Mesodermal cell (in vitro differentiated cells): ENCODE measurements around the gene SLIT3.
A peak's percentile ranks its signal among the peaks of the same experiment; 100 is the strongest.

Source experiments
- H3K27ac ChIP-seq: 2 replicates; pipeline ENCODE4 v1.7.0; 2013; ENCODE audit warnings: mild to moderate bottlenecking, low read depth, low read length, moderate library complexity; ENCODE audit not compliant: severe bottlenecking
- H3K36me3 ChIP-seq: 2 replicates; pipeline ENCODE4 v1.7.1; 2013; ENCODE audit warnings: mild to moderate bottlenecking, low read length, moderate library complexity; ENCODE audit not compliant: control insufficient read depth, insufficient read depth
- H3K4me1 ChIP-seq: one replicate; pipeline ENCODE4 v1.7.1; 2013; ENCODE audit warnings: mild to moderate bottlenecking, low read length; ENCODE audit not compliant: insufficient read depth, control insufficient read depth, poor library complexity, severe bottlenecking
- H3K4me3 ChIP-seq: 2 replicates; pipeline ENCODE4 v1.7.0; 2013; ENCODE audit warnings: low read length, control low read depth, mild to moderate bottlenecking; ENCODE audit not compliant: insufficient read depth, poor library complexity, severe bottlenecking; ENCODE audit errors: extremely low read depth
- H3K9me3 ChIP-seq: 2 replicates; pipeline ENCODE4 v1.7.1; 2013; ENCODE audit warnings: mild to moderate bottlenecking, low read length, moderate library complexity; ENCODE audit not compliant: control insufficient read depth
- whole genome bisulfite sequencing, 2 experiments: methylation state at CpG; one replicate each; pipeline ENCODE4 v1.1.5; 2013; ENCODE audit warnings: missing lambda C conversion rate in 2 of 2; ENCODE audit not compliant: insufficient coverage in 2 of 2; 5-methylcytosine and 5-hydroxymethylcytosine counted together

Gene SLIT3

GRCh38 chr5:169299191-169299662 lies 1.7 kb downstream of the SLIT3 start:
- H3K4me1 ChIP-seq, result peaks cover 26% of the 10 kb centered on the region
- WGBS, 2 experiments, result no CpG with 5 or more reads among the region's 7 CpGs
- H3K9me3 ChIP-seq, result no peaks in the 10 kb centered on the region
- H3K4me3 ChIP-seq, result peak overlapping the region; percentile 53
- H3K27ac ChIP-seq, result no peak overlapping the region
- H3K36me3 ChIP-seq, result no peaks in the 10 kb centered on the region

- H3K9me3 ChIP-seq, result no peaks in the 10 kb centered on the region
- peaks cover 26% of the 10 kb centered on the region for H3K4me1 ChIP-seq
- WGBS, 2 experiments, result 90 to 94% methylated on average over 5 of the region's 6 CpGs
- peaks cover 4% of the 10 kb centered on the region for H3K36me3 ChIP-seq
- no peak overlapping the region for H3K27ac ChIP-seq
- no peak overlapping the region for H3K4me3 ChIP-seq
Observed at GRCh38 chr5:169298193-169298592, 2.7 kb downstream of the SLIT3 start.

- WGBS, 2 experiments, result 91 to 94% methylated on average over 10 of the region's 14 CpGs
Observed at GRCh38 chr5:169296419-169297143, 4.4 kb downstream of the SLIT3 start.

GRCh38 chr5:169295306-169295705 lies 5.6 kb downstream of the SLIT3 start:
- Histone ChIP-seq H3K27ac (no peak overlapping the region), H3K4me1 (peaks cover 20% of the 10 kb centered on the region), H3K4me3 (no peak overlapping the region), H3K36me3 (peaks cover 10% of the 10 kb centered on the region), H3K9me3 (no peaks in the 10 kb centered on the region)
- 96 to 98% methylated on average over 5 to 6 of the region's 8 CpGs for WGBS, 2 experiments

More at GRCh38 chr5:169296419-169297143, 4.4 kb downstream of the SLIT3 start:
- H3K9me3 ChIP-seq, result no peaks in the 10 kb centered on the region
- peaks cover 23% of the 10 kb centered on the region for H3K4me1 ChIP-seq
- no peak overlapping the region for H3K27ac ChIP-seq
- H3K36me3 ChIP-seq, result peaks cover 8% of the 10 kb centered on the region
- H3K4me3 ChIP-seq, result no peak overlapping the region

GRCh38 chr5:169294621-169295020 lies 6.3 kb downstream of the SLIT3 start:
- no peak overlapping the region for H3K27ac ChIP-seq
- no peak overlapping the region for H3K4me3 ChIP-seq
- no peaks in the 10 kb centered on the region for H3K9me3 ChIP-seq
- H3K36me3 ChIP-seq, result peaks cover 10% of the 10 kb centered on the region
- 92 to 94% methylated on average over 5 of the region's 6 CpGs for WGBS, 2 experiments
- peaks cover 15% of the 10 kb centered on the region for H3K4me1 ChIP-seq

- H3K27ac ChIP-seq, result no peak overlapping the region
- peaks cover 10% of the 10 kb centered on the region for H3K36me3 ChIP-seq
- peaks cover 3% of the 10 kb centered on the region for H3K4me1 ChIP-seq
- H3K4me3 ChIP-seq, result no peak overlapping the region
- WGBS, 2 experiments, result 72 to 79% methylated on average over 2 to 3 of the region's 4 CpGs
- no peaks in the 10 kb centered on the region for H3K9me3 ChIP-seq
Observed at GRCh38 chr5:169291877-169292276, 9.1 kb downstream of the SLIT3 start.

- Histone ChIP-seq H3K36me3 (peaks cover 10% of the 10 kb centered on the region), H3K9me3 (no peaks in the 10 kb centered on the region), H3K4me3 (no peak overlapping the region), H3K27ac (no peak overlapping the region), H3K4me1 (no peaks in the 10 kb centered on the region)
- 80 to 86% methylated on average over 4 to 6 of the region's 6 CpGs for WGBS, 2 experiments
Observed at GRCh38 chr5:169290895-169291294, 10.0 kb downstream of the SLIT3 start.

GRCh38 chr5:169289520-169289919 lies 11.4 kb downstream of the SLIT3 start:
- Histone ChIP-seq H3K27ac (no peak overlapping the region), H3K36me3 (peaks cover 10% of the 10 kb centered on the region)

GRCh38 chr5:169288066-169288930 lies 12.6 kb downstream of the SLIT3 start:
- Histone ChIP-seq H3K27ac (no peak overlapping the region), H3K9me3 (peaks cover 4% of the 10 kb centered on the region), H3K4me1 (no peaks in the 10 kb centered on the region), H3K36me3 (peaks cover 7% of the 10 kb centered on the region), H3K4me3 (no peak overlapping the region)
- 80 to 100% methylated on average over 1 of the region's 1 CpG for WGBS, 2 experiments

More at GRCh38 chr5:169289520-169289919, 11.4 kb downstream of the SLIT3 start:
- H3K4me3 ChIP-seq, result no peak overlapping the region
- H3K4me1 ChIP-seq, result no peaks in the 10 kb centered on the region
- WGBS, 2 experiments, result 58 to 66% methylated on average over 2 of the region's 2 CpGs
- peaks cover 4% of the 10 kb centered on the region for H3K9me3 ChIP-seq

- H3K27ac ChIP-seq, result no peak overlapping the region
- 88 to 93% methylated on average over 2 to 4 of the region's 4 CpGs for WGBS, 2 experiments
- H3K9me3 ChIP-seq, result peaks cover 4% of the 10 kb centered on the region
- no peak overlapping the region for H3K4me3 ChIP-seq
- peaks cover 5% of the 10 kb centered on the region for H3K36me3 ChIP-seq
- no peaks in the 10 kb centered on the region for H3K4me1 ChIP-seq
Observed at GRCh38 chr5:169287529-169287928, 13.4 kb downstream of the SLIT3 start.
